Mammary epithelial cell (primary cell): ENCODE data around the gene SPESP1.

ENCODE experiments used
- CTCF ChIP-seq, 2 donors: IDR thresholded peaks in 1 of 2; conservative IDR thresholded peaks in 1 of 2; 2 replicates each; pipeline ENCODE4 v1.5.1; 2011 to 2012; ENCODE audit warnings: inconsistent platforms in 2 of 2, low read length in 2 of 2, mild to moderate bottlenecking in 2 of 2, control low read depth in 1 of 2, low read depth in 1 of 2; ENCODE audit not compliant: insufficient read depth in 1 of 2; ENCODE audit errors: extremely low read depth in 1 of 2
- EZH2 ChIP-seq: IDR thresholded peaks from 2 replicates; pipeline ENCODE4 v1.6.1; 2012; ENCODE audit warnings: low read length, inconsistent platforms, borderline replicate concordance

GRCh38 chr15:68958597-68958996, 28.3 kb downstream of the SPESP1 start:
- TF ChIP-seq CTCF (conservative IDR thresholded peaks at IDR 0.05 in 1 of 2, IDR thresholded peaks at IDR 0.05 in 1 of 2; ENCODE audit: extremely low read depth in 1 of 2, insufficient read depth in 1 of 2, low read depth in 1 of 2, low read length in 2 of 2): no peak
- TF ChIP-seq EZH2: no peak
